Fibroblast of lung (primary cell): ENCODE measurements around the gene GPR62. TPM values are rescaled to one million over a fixed set of nuclear protein-coding genes. Genes with fewer than 3 reads are reported as not detected.
A peak's percentile ranks its signal among the peaks of the same experiment; 100 is the strongest.

ENCODE experiments used
- DNase-seq, 2 donors: peaks; one replicate each; pipeline versions ENCODE4 v3.0.0 to v3.0.0-alpha.2; 2010; ENCODE audit warnings: low read depth in 2 of 2
- H2AFZ ChIP-seq: 2 replicates; pipeline ENCODE4 v1.5.1; 2012; ENCODE audit warnings: low read length, control low read depth, inconsistent platforms
- H3K27ac ChIP-seq: 2 replicates; pipeline ENCODE4 v1.5.1; 2011; ENCODE audit warnings: low read length, control low read depth; ENCODE audit not compliant: insufficient read depth
- H3K27me3 ChIP-seq: 2 replicates; pipeline ENCODE4 v1.5.1; 2011; ENCODE audit warnings: mild to moderate bottlenecking, low read length; ENCODE audit not compliant: control insufficient read depth, insufficient read depth
- H3K36me3 ChIP-seq: 2 replicates; pipeline ENCODE4 v1.5.1; 2011; ENCODE audit warnings: low read length; ENCODE audit not compliant: control insufficient read depth, insufficient read depth
- H3K4me1 ChIP-seq: 2 replicates; pipeline ENCODE4 v1.5.1; 2011; ENCODE audit warnings: low read length; ENCODE audit not compliant: control insufficient read depth, insufficient read depth; ENCODE audit errors: extremely low read depth
- H3K4me2 ChIP-seq: 2 replicates; pipeline ENCODE4 v1.5.1; 2011; ENCODE audit warnings: low read length, control low read depth; ENCODE audit not compliant: insufficient read depth; ENCODE audit errors: extremely low read depth
- H3K4me3 ChIP-seq, 4 experiments: fragments of 200-600 bp in 1 of 4; sonication (generic) in 1 of 4; replicated peaks in 1 of 4; 2 replicates each; pipeline ENCODE4 v1.5.1; 2011 to 2016; ENCODE audit warnings: low read length in 4 of 4, low read depth in 3 of 4, mild to moderate bottlenecking in 3 of 4, control low read depth in 2 of 4, inconsistent platforms in 1 of 4, mixed read lengths in 1 of 4; ENCODE audit not compliant: insufficient read depth in 1 of 4; ENCODE audit errors: control extremely low read depth in 1 of 4
- H3K79me2 ChIP-seq: 2 replicates; pipeline ENCODE4 v1.5.1; 2012; ENCODE audit warnings: mild to moderate bottlenecking, low read length, inconsistent platforms; ENCODE audit not compliant: control insufficient read depth, insufficient read depth
- H3K9ac ChIP-seq: 2 replicates; pipeline ENCODE4 v1.5.1; 2011; ENCODE audit warnings: mild to moderate bottlenecking, low read length, control low read depth; ENCODE audit not compliant: insufficient read depth
- H3K9me3 ChIP-seq: 2 replicates; pipeline ENCODE4 v1.5.1; 2012; ENCODE audit warnings: low read depth, low read length; ENCODE audit not compliant: control insufficient read depth, insufficient read depth
- H4K20me1 ChIP-seq: 2 replicates; pipeline ENCODE4 v1.5.1; 2011; ENCODE audit warnings: low read length; ENCODE audit not compliant: control insufficient read depth, insufficient read depth; ENCODE audit errors: extremely low read depth
- EZH2 ChIP-seq: IDR thresholded peaks from 2 replicates; pipeline ENCODE4 v1.5.1; 2012; ENCODE audit warnings: low read length, control low read depth, mild to moderate bottlenecking; ENCODE audit errors: missing control alignments
- polyA plus RNA-seq, 2 donors: library from polyadenylated mRNA; depleted of rRNA in 1 of 2; stranded (reverse) in 1 of 2; unstranded in 1 of 2; fragments of >200 nt; gene quantifications; 2 replicates each; pipeline ENCODE4 v1.2.1, GENCODE V29; 2011 to 2012; ENCODE audit warnings: missing spikeins in 1 of 2
- total RNA-seq: library from RNA; depleted of rRNA; stranded (reverse); fragments of >200 nt; gene quantifications from 2 replicates; pipeline ENCODE4 v1.2.1, GENCODE V29; 2014
- TF ChIP-seq, protein P1 (sequence below), 2 donors: IDR thresholded peaks in 1 of 2; conservative IDR thresholded peaks in 1 of 2; 1 replicate in 1 of 2; 2 replicates in 1 of 2; pipeline ENCODE4 v1.5.1; 2011 to 2012; ENCODE audit warnings: low read length in 2 of 2, control low read depth in 1 of 2, inconsistent platforms in 1 of 2, low read depth in 1 of 2, mild to moderate bottlenecking in 1 of 2

The GPR62 gene
- total and polyA plus RNA-seq, 2 donors (not counting 1 experiment from before 2014, with no cell fraction given), result under 0.01 TPM; not detected in 1

DNA sequence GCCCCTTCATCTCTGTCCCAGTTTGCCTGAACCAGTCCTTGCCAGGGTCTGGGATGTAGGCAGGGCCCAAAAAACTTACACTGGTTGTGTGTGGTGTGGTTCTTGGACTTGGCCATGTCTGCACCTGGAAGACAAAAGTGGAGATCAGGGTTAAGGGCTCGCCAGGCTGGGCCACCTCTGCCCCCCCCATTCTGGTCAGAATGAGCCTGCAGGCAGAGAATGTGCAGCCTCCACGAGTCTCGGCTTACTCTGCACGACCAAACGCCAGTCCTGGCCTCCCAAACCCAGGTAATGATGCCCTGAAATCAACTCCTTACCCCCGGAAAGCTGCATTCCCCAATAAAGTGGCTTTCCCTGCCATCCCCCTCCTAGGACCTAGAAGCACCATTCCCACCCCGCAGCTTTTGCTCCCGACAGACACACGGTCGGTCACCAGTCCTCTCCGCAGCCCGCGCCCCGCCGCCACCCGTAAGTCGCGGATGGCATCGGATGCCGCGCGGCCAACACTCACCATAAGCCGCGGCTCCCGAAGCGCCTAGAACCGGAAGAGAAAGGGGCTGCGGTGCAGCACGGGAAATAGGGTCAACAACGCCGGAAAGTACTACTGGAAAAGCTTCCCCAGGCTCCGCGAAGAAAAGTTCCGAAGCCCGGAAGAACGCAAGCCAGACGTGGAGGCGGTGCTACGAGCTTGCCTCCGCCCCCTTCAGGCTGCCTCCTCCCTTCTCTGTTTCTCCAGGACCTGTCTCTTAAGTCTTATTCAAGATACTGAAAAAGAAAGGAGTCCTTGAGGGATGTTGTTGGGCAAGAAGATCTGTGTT is 40.4 kb downstream of the GPR62 start, which contains the start of gene RPL29:
TSS of gene RPL29 (minus strand) at position 550 of the 818 bp plus-strand sequence. CDS start at position 116, 434 bp downstream.
- TF ChIP-seq EZH2, result no peak
- TF ChIP-seq, protein P1, sequence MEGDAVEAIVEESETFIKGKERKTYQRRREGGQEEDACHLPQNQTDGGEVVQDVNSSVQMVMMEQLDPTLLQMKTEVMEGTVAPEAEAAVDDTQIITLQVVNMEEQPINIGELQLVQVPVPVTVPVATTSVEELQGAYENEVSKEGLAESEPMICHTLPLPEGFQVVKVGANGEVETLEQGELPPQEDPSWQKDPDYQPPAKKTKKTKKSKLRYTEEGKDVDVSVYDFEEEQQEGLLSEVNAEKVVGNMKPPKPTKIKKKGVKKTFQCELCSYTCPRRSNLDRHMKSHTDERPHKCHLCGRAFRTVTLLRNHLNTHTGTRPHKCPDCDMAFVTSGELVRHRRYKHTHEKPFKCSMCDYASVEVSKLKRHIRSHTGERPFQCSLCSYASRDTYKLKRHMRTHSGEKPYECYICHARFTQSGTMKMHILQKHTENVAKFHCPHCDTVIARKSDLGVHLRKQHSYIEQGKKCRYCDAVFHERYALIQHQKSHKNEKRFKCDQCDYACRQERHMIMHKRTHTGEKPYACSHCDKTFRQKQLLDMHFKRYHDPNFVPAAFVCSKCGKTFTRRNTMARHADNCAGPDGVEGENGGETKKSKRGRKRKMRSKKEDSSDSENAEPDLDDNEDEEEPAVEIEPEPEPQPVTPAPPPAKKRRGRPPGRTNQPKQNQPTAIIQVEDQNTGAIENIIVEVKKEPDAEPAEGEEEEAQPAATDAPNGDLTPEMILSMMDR (conservative IDR thresholded peaks at IDR 0.05 in 1 of 2, IDR thresholded peaks at IDR 0.05 in 1 of 2; ENCODE audit: low read depth in 1 of 2, low read length in 2 of 2), result no peak
- Histone ChIP-seq H3K27ac (peak within 1 kb of the TSS; percentile 93), H3K27me3 (no peaks in the 10 kb centered on the region), H3K36me3 (peaks cover 16% of the 10 kb centered on the region), H3K9ac (peak within 1 kb of the TSS; percentile 91), H3K79me2 (peaks cover 28% of the 10 kb centered on the region), H3K9me3 (no peaks in the 10 kb centered on the region), H3K4me3 (peak within 1 kb of the TSS; percentile 96 to 100 (median 99)), H2AFZ (peak within 1 kb of the TSS; percentile 49), H3K4me1 (peaks cover 14% of the 10 kb centered on the region), H3K4me2 (peak within 1 kb of the TSS; percentile 96), H4K20me1 (no peaks in the 10 kb centered on the region)
- peak; percentile 94 to 97 for DNase-seq

DNA sequence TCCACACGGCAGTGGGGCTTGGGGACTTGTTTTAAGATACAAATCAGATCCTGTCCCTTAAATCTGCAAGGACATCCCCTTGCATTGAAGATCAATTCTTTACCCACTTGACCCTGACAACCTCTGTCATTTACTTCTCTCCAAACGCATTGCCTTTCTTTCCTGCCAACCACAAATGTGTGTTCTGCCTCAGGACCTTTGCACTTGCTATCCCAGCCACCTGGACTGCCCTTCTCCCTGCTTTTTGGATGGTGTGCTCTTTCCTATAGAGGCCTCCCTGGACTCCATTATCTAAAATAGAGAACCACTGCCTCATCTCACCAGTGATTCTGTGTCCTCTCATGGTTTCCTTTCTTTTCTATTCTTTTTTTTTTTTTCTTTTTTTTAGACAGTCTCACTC is 42.0 kb downstream of the GPR62 start:
- Histone ChIP-seq H3K27ac (no peak overlapping the region), H3K4me1 (peaks cover 14% of the 10 kb centered on the region)

DNA sequence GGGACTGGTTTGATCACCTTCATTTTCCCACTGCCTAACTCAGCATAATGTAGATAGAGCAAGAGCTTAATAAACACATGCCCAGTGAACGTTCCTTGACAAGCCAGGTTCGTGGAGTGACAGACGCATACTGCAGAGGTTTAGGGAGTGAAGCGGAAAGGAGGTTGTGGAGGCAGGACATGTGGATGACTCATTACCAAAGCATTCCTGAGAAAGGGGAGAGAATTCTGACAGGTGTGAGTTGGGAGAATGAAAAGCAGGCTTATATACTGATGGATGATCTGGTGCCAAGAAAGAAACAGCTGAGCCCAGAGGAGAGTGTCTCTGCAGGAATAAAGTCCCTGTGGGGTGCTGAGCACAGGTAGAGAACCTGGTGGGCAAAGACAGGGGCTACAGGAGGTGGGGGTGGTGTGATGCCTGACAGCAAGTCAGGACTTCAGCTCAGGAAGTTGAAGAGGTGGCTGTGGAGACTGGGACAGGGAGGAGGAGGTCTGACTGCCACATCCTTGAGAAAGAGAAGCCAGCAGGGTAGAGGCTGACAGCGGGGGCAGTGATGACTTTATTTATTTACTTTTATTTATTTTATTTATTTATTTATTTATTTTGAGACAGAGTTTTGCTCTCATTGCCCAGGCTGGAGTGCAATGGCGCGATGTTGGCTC is 42.9 kb downstream of the GPR62 start:
- H3K27me3 ChIP-seq, result no peaks in the 10 kb centered on the region
- H3K4me2 ChIP-seq, result no peak overlapping the region
- peak in 1 of 2 donors; percentile 30 for DNase-seq
- peaks cover 11% of the 10 kb centered on the region for H3K4me1 ChIP-seq
- peaks cover 8% of the 10 kb centered on the region for H3K36me3 ChIP-seq
- TF ChIP-seq, protein P1 (conservative IDR thresholded peaks at IDR 0.05 in 1 of 2, IDR thresholded peaks at IDR 0.05 in 1 of 2; ENCODE audit: low read depth in 1 of 2, low read length in 2 of 2), result no peak
- TF ChIP-seq EZH2, result no peak
- H3K9me3 ChIP-seq, result no peaks in the 10 kb centered on the region
- no peak overlapping the region for H2AFZ ChIP-seq
- H3K79me2 ChIP-seq, result peaks cover 23% of the 10 kb centered on the region
- H4K20me1 ChIP-seq, result no peaks in the 10 kb centered on the region
- H3K4me3 ChIP-seq, result no peak overlapping the region
- H3K9ac ChIP-seq, result no peak overlapping the region
- H3K27ac ChIP-seq, result no peak overlapping the region

More for the DNA sequence above, 42.0 kb downstream of the GPR62 start:
- Histone ChIP-seq H3K79me2 (peaks cover 26% of the 10 kb centered on the region), H3K4me3 (no peak overlapping the region), H3K27me3 (no peaks in the 10 kb centered on the region), H3K4me2 (no peak overlapping the region), H3K36me3 (peaks cover 9% of the 10 kb centered on the region), H3K9me3 (no peaks in the 10 kb centered on the region), H4K20me1 (no peaks in the 10 kb centered on the region), H2AFZ (no peak overlapping the region), H3K9ac (no peak overlapping the region)
- no peak for DNase-seq
- TF ChIP-seq EZH2, result no peak
- TF ChIP-seq, protein P1 (conservative IDR thresholded peaks at IDR 0.05 in 1 of 2, IDR thresholded peaks at IDR 0.05 in 1 of 2; ENCODE audit: low read depth in 1 of 2, low read length in 2 of 2), result no peak
